ENCODE measurements around the gene RFNG. TPM values are rescaled to one million over a fixed set of nuclear protein-coding genes. Genes with fewer than 3 reads are reported as not detected.

Gene RFNG
- total RNA-seq, 1 experiment from 2014 or later = 46.7 TPM

DNA sequence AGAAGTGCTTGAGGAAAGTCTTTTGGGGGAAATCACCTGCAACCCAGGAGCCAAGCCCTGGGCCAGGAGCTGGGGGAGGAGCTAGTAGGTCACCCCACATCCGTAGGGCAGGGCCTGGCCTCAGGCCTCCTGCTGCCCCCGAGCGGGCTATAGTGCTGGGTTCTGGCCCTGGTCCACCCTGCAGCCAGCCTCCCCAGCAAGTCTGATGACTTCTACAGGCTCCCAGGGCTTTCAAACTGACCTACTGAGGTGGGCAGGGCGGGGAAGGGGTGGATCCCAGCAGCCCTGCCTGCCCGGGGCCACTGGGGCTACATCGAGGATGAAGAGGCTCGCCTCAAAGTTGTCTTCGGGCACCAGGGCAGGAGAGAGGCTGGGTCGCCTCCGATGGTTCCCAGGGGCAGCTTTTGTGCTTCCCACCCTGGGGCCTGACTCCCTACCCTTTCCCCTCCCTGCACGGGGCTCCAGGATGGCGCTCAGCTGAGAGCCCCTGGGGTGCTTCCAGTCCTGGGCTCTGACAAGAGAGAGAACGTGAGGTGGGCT is 33.9 kb downstream of the RFNG start:
- Histone ChIP-seq H3K4me3 (ENCODE audit: low read length) (no peak overlapping the region), H3K27me3 (ENCODE audit: low read length) (no peaks in the 10 kb centered on the region), H3K9ac (ENCODE audit: low read length) (no peak overlapping the region), H3K4me1 (ENCODE audit: insufficient read depth, low read length) (0 out of 2 replicates have a peak, but pooled peaks cover 12% of the 10 kb centered on the region), H3K9me3 (ENCODE audit: low read length) (no peaks in the 10 kb centered on the region), H3K79me2 (ENCODE audit: low read length) (peaks cover 28% of the 10 kb centered on the region), H4K20me1 (ENCODE audit: low read length) (peaks cover 7% of the 10 kb centered on the region; the same call in 1 of the 2 replicates), H2AFZ (ENCODE audit: low read length) (no peak overlapping the region), H3K9me2 (replicated peaks; ENCODE audit: low read length) (no peaks in the 10 kb centered on the region), H3K36me3 (ENCODE audit: low read depth, low read length) (no peaks in the 10 kb centered on the region; the same call in 1 of the 2 replicates), H3K27ac (ENCODE audit: low read length) (no peak overlapping the region), H3F3A (ENCODE audit: low read length, unreplicated experiment) (no peaks in the 10 kb centered on the region), H3K4me2 (ENCODE audit: low read length) (no peak overlapping the region)
- TF ChIP-seq EZH2phosphoT487 (IDR thresholded peaks at IDR 0.05; ENCODE audit: borderline replicate concordance, low read length) = no peak
- TF ChIP-seq EZH2 (IDR thresholded peaks at IDR 0.05; ENCODE audit: low read length, unreplicated experiment) = no peak
- TF ChIP-seq, protein P1, sequence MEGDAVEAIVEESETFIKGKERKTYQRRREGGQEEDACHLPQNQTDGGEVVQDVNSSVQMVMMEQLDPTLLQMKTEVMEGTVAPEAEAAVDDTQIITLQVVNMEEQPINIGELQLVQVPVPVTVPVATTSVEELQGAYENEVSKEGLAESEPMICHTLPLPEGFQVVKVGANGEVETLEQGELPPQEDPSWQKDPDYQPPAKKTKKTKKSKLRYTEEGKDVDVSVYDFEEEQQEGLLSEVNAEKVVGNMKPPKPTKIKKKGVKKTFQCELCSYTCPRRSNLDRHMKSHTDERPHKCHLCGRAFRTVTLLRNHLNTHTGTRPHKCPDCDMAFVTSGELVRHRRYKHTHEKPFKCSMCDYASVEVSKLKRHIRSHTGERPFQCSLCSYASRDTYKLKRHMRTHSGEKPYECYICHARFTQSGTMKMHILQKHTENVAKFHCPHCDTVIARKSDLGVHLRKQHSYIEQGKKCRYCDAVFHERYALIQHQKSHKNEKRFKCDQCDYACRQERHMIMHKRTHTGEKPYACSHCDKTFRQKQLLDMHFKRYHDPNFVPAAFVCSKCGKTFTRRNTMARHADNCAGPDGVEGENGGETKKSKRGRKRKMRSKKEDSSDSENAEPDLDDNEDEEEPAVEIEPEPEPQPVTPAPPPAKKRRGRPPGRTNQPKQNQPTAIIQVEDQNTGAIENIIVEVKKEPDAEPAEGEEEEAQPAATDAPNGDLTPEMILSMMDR (conservative IDR thresholded peaks at IDR 0.05; ENCODE audit: low read depth, low read length) = no peak
- ChIA-PET CTCF (interaction anchor here (0.6 kb wide), 1 partner anchor 50 kb away, joined by 13 read pairs; no protein-coding TSS in a partner anchor), POLR2A (ENCODE audit: unreplicated experiment) (no interaction called here)
- intact Hi-C loops (cut with micrococcal nuclease) = no loop called here
- ATAC-seq = no peak
- no TSS peak for BruUV-seq (replicated peaks)
- no peak for DNase-seq

DNA sequence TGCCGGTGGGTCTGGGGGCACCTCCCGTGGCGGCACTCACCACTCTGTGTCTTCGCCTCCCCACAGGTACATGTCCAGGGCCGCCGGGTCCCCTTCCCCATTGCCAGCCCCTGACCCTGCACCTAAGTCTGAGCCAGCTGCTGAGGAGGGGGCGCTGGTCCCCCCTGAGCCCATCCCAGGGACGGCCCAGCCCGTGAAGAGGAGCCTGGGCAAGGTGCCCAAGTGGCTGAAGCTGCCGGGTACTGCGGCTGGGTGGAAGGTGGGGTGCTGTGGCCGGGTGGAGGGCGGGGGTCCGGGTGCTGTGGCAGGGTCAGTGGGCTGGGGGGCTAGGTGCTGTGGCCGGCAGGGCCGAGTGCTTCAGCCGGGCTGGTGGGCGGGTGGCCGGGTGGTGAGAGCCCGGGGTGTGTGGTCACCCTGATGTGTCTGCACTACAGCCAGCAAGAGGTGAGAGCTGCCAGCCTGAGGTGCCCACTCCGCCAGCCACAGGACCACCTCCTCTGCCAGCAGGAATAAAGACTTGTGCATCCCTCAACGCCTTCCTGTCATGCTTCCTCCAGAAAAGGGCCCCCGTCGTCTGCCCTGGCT is 34.6 kb downstream of the RFNG start:
- DNase-seq (no peak), ATAC-seq (no peak)
- intact Hi-C loops (cut with micrococcal nuclease) = no loop called here
- Histone ChIP-seq H4K20me1 (ENCODE audit: low read length) (peaks cover 7% of the 10 kb centered on the region; the same call in 1 of the 2 replicates), H3K9me2 (replicated peaks; ENCODE audit: low read length) (no peaks in the 10 kb centered on the region), H2AFZ (ENCODE audit: low read length) (no peak overlapping the region), H3K9me3 (ENCODE audit: low read length) (no peaks in the 10 kb centered on the region), H3K4me3 (ENCODE audit: low read length) (no peak overlapping the region), H3K4me1 (ENCODE audit: insufficient read depth, low read length) (0 out of 2 replicates have a peak, but pooled peaks cover 12% of the 10 kb centered on the region), H3K4me2 (ENCODE audit: low read length) (no peak overlapping the region), H3F3A (ENCODE audit: low read length, unreplicated experiment) (no peaks in the 10 kb centered on the region), H3K27ac (ENCODE audit: low read length) (no peak overlapping the region), H3K79me2 (ENCODE audit: low read length) (peaks cover 21% of the 10 kb centered on the region), H3K36me3 (ENCODE audit: low read depth, low read length) (no peaks in the 10 kb centered on the region; the same call in 1 of the 2 replicates), H3K9ac (ENCODE audit: low read length) (no peak overlapping the region), H3K27me3 (ENCODE audit: low read length) (no peaks in the 10 kb centered on the region)
- TF ChIP-seq EZH2 (IDR thresholded peaks at IDR 0.05; ENCODE audit: low read length, unreplicated experiment) (no peak), EZH2phosphoT487 (IDR thresholded peaks at IDR 0.05; ENCODE audit: borderline replicate concordance, low read length) (no peak)
- TF ChIP-seq, protein P1 (conservative IDR thresholded peaks at IDR 0.05; ENCODE audit: low read depth, low read length) = no peak
- ChIA-PET CTCF (interaction anchor here (0.6 kb wide), 1 partner anchor 49 kb away, joined by 13 read pairs; no protein-coding TSS in a partner anchor), POLR2A (ENCODE audit: unreplicated experiment) (no interaction called here)
- no TSS peak for BruUV-seq (replicated peaks)
